ENCODE measurements around the gene KLHDC3. TPM values are rescaled to one million over a fixed set of nuclear protein-coding genes. Genes with fewer than 3 reads are reported as not detected.

KLHDC3 gene
- polyA plus RNA-seq, 4 donors: 72.4 to 103 (median 75.3) TPM

Other genes starting within 250 kb of the KLHDC3 start
- gene BICRAL, start 232.2 kb upstream of the KLHDC3 start, polyA plus RNA-seq: 10 to 100 TPM in 1 of 4 donors, 1 to 10 TPM in 3; 3.2 to 15.4 (median 4.7) TPM
- 10 to 100 TPM; 23.7 to 90.6 (median 46.5) TPM for gene RPL7L1, start 134.6 kb upstream of the KLHDC3 start, polyA plus RNA-seq
- under 1 TPM in 1 of 4 donors, not detected in 3; 0.06 TPM for gene PTCRA, start 98.2 kb upstream of the KLHDC3 start, polyA plus RNA-seq
- gene CNPY3, start 84.8 kb upstream of the KLHDC3 start, polyA plus RNA-seq: 10 to 100 TPM in 3 of 4 donors, 1 to 10 TPM in 1; 8.7 to 57.3 (median 25.3) TPM
- gene GNMT, start 53.5 kb upstream of the KLHDC3 start, polyA plus RNA-seq: under 1 TPM in 2 of 4 donors, not detected in 2; 0.34 to 0.35 TPM
- gene PEX6, start 35.1 kb upstream of the KLHDC3 start, polyA plus RNA-seq: 10 to 100 TPM; 17.8 to 51.4 (median 35.9) TPM
- 10 to 100 TPM; 44.2 to 96.8 (median 58.1) TPM for gene PPP2R5D, start 29.7 kb upstream of the KLHDC3 start, polyA plus RNA-seq
- 10 to 100 TPM; 62.6 to 90.8 (median 74.8) TPM for gene MEA1, start 303 bp upstream of the KLHDC3 start, polyA plus RNA-seq
- gene RRP36, start 7.4 kb downstream of the KLHDC3 start, polyA plus RNA-seq: 10 to 100 TPM; 32.2 to 50.0 (median 42.0) TPM
- 10 to 100 TPM in 1 of 4 donors, 1 to 10 TPM in 3; 5.7 to 41.8 (median 6.7) TPM for gene CUL7, start 39.6 kb downstream of the KLHDC3 start, polyA plus RNA-seq
- gene MRPL2, start 45.2 kb downstream of the KLHDC3 start, polyA plus RNA-seq: 100 to 1,000 TPM in 2 of 4 donors, 10 to 100 TPM in 2; 53.4 to 127 (median 90.9) TPM
- 100 to 1,000 TPM in 3 of 4 donors, 10 to 100 TPM in 1; 36.3 to 333 (median 206) TPM for gene KLC4, start 45.4 kb downstream of the KLHDC3 start, polyA plus RNA-seq
- 10 to 100 TPM in 2 of 4 donors, 1 to 10 TPM in 2; 1.1 to 36.5 (median 6.9) TPM for gene PTK7, start 62.1 kb downstream of the KLHDC3 start, polyA plus RNA-seq
- gene SRF, start 157.0 kb downstream of the KLHDC3 start, polyA plus RNA-seq: 10 to 100 TPM in 3 of 4 donors, 1 to 10 TPM in 1; 8.9 to 24.0 (median 16.2) TPM
- 10 to 100 TPM; 22.2 to 86.2 (median 52.5) TPM for gene CUL9, start 167.9 kb downstream of the KLHDC3 start, polyA plus RNA-seq
- gene DNPH1, start 215.2 kb downstream of the KLHDC3 start, polyA plus RNA-seq: 100 to 1,000 TPM; 192 to 370 (median 327) TPM
- 1 to 10 TPM in 2 of 4 donors, under 1 TPM in 2; 0.89 to 2.1 (median 1.0) TPM for gene TTBK1, start 229.2 kb downstream of the KLHDC3 start, polyA plus RNA-seq

Measured in small intestine (tissue), 4 donors.